OCI-LY1 (cell line): ENCODE data around the gene EIF4E1B.

Experiments used
- H2AFZ ChIP-seq: fragments of 200-600 bp; sonication (generic), shearing (Covaris generic); 2 replicates; pipeline ENCODE4 v1.6.0; 2014; ENCODE audit warnings: antibody characterized with exemption, mild to moderate bottlenecking, low read length
- H3F3A ChIP-seq: fragments of 200-600 bp; sonication (generic), shearing (Covaris generic); 2 replicates; pipeline ENCODE4 v1.6.0; 2014; ENCODE audit warnings: mild to moderate bottlenecking, antibody characterized with exemption, low read length, moderate library complexity; ENCODE audit not compliant: insufficient read depth
- H3K27ac ChIP-seq: fragments of 200-600 bp; sonication (generic); 2 replicates; pipeline ENCODE4 v1.5.1; 2014; ENCODE audit warnings: low read length, mixed run types, mild to moderate bottlenecking, low read depth; ENCODE audit not compliant: poor library complexity, severe bottlenecking
- H3K27me3 ChIP-seq: fragments of 200-600 bp; sonication (generic); 2 replicates; pipeline ENCODE4 v1.6.0; 2014; ENCODE audit warnings: antibody characterized with exemption, mild to moderate bottlenecking, low read length, moderate library complexity; ENCODE audit not compliant: insufficient read depth
- H3K36me3 ChIP-seq: fragments of 200-600 bp; sonication (generic); 2 replicates; pipeline ENCODE4 v1.6.1; 2014; ENCODE audit warnings: mild to moderate bottlenecking, antibody characterized with exemption, low read length, moderate library complexity, mixed read lengths; ENCODE audit not compliant: insufficient read depth
- H3K4me1 ChIP-seq: fragments of 200-600 bp; sonication (generic); 2 replicates; pipeline ENCODE4 v1.5.1; 2014; ENCODE audit warnings: mild to moderate bottlenecking, low read length, moderate library complexity; ENCODE audit not compliant: insufficient read depth, severe bottlenecking
- H3K4me2 ChIP-seq: fragments of 200-600 bp; sonication (generic), shearing (Covaris generic); 2 replicates; pipeline ENCODE4 v1.6.1; 2014; ENCODE audit warnings: low read length
- H3K4me3 ChIP-seq: fragments of 200-600 bp; sonication (generic); 2 replicates; pipeline ENCODE4 v1.5.1; 2014; ENCODE audit warnings: low read length, low read depth, mild to moderate bottlenecking, mixed read lengths; ENCODE audit not compliant: poor library complexity, severe bottlenecking
- H3K79me2 ChIP-seq: fragments of 200-600 bp; shearing (Covaris generic); 2 replicates; pipeline ENCODE4 v1.6.1; 2016; ENCODE audit warnings: mixed run types, low read length, mixed read lengths; ENCODE audit not compliant: insufficient read depth
- H3K9ac ChIP-seq: fragments of 200-600 bp; sonication (generic), shearing (Covaris generic); 2 replicates; pipeline ENCODE4 v1.6.1; 2014; ENCODE audit warnings: mild to moderate bottlenecking, low read length, mixed read lengths
- H3K9me2 ChIP-seq: fragments of 200-600 bp; sonication (generic), shearing (Covaris generic); 2 replicates; pipeline ENCODE4 v1.6.1; 2014; ENCODE audit warnings: low read depth, mild to moderate bottlenecking, low read length, mixed read lengths
- H3K9me3 ChIP-seq: fragments of 200-600 bp; shearing (Covaris generic); 2 replicates; pipeline ENCODE4 v1.6.1; 2014; ENCODE audit warnings: low read length, mixed read lengths
- H4K20me1 ChIP-seq: fragments of 200-600 bp; sonication (generic), shearing (Covaris generic); 2 replicates; pipeline ENCODE4 v1.6.0; 2016; ENCODE audit warnings: mild to moderate bottlenecking, low read length; ENCODE audit not compliant: insufficient read depth
- EZH2 ChIP-seq: fragments of 200-600 bp; sonication (generic), shearing (Covaris generic); IDR thresholded peaks from 2 replicates; pipeline ENCODE4 v1.8.0; 2017; ENCODE audit warnings: borderline replicate concordance, mixed run types, mild to moderate bottlenecking, antibody characterized with exemption, low read length, moderate library complexity, mixed read lengths
- TF ChIP-seq, protein P1 (sequence below): fragments of 200-600 bp; sonication (generic), shearing (Covaris generic); IDR thresholded peaks from 2 replicates; pipeline ENCODE4 v1.5.1; 2017; ENCODE audit warnings: mild to moderate bottlenecking, antibody characterized with exemption, low read length, moderate library complexity, mixed read lengths

EIF4E1B gene

DNA sequence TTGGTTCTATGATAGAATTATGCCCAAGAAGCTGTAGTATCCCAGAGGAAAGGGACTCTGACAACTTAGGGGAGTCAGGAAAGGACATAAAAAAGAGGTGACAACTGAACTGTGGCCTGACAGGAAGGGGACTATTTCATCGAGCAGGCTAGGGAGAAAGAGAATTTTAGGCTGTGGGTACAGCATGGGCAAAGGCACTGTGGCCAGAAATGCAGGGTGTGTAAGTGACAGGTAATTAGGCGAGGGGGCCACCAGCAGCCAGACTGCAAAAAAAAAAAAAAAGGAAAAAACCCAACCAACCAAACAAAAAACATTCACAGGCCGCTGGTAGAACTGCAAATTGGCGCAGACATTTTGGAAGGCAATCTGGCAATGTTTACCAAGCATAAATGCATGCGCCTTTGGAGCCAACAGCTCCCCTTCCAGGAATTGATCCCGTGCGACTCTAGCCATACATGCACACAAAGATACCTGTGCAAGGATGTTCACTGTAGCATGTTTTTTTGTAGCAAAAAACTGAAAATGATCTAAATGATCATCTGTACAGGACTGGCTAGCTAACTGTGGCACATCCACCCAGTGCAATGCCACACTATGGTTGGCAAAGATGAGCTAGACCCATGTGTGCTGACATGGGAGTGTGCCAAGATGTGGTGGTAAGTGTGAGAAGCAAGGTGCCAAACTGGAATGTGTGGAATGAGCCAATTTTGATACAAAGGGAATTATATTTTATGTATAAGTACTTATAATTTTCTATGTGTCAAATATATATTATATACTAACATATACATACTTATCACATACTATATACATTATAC, 1.1 kb downstream of the EIF4E1B start:
- Histone ChIP-seq H3K4me3 (peak overlapping the region; percentile 59), H3K79me2 (no peaks in the 10 kb centered on the region), H3K4me1 (peaks cover 29% of the 10 kb centered on the region), H3K9ac (no peak overlapping the region), H3K9me2 (no peaks in the 10 kb centered on the region), H3K27ac (no peak overlapping the region), H3K27me3 (peaks cover 12% of the 10 kb centered on the region), H4K20me1 (no peaks in the 10 kb centered on the region), H3K4me2 (no peak overlapping the region; the same call in 1 of the 2 replicates), H3K9me3 (no peaks in the 10 kb centered on the region), H2AFZ (no peak overlapping the region), H3F3A (no peaks in the 10 kb centered on the region), H3K36me3 (no peaks in the 10 kb centered on the region)
- no peak for TF ChIP-seq EZH2
- TF ChIP-seq, protein P1, sequence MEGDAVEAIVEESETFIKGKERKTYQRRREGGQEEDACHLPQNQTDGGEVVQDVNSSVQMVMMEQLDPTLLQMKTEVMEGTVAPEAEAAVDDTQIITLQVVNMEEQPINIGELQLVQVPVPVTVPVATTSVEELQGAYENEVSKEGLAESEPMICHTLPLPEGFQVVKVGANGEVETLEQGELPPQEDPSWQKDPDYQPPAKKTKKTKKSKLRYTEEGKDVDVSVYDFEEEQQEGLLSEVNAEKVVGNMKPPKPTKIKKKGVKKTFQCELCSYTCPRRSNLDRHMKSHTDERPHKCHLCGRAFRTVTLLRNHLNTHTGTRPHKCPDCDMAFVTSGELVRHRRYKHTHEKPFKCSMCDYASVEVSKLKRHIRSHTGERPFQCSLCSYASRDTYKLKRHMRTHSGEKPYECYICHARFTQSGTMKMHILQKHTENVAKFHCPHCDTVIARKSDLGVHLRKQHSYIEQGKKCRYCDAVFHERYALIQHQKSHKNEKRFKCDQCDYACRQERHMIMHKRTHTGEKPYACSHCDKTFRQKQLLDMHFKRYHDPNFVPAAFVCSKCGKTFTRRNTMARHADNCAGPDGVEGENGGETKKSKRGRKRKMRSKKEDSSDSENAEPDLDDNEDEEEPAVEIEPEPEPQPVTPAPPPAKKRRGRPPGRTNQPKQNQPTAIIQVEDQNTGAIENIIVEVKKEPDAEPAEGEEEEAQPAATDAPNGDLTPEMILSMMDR = no peak

DNA sequence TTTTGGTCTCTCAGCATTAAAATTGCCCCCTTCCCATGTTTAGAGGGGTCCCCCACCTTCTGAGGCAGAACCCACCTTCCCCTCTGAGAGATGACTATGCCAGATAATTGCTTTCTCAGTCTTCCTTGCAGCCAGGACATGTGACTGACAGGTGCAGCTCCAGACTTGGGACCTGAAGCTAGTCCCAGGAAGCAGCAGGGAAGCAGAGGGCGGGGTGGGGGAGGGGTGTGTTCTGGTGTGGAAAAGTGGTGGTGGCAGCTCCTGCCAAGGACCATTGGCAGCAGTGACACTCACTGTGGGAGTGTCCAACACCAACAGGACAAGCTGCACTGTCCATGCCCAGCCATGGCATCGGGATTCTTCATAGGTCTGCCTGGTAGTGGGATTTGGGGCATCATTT, 2.3 kb downstream of the EIF4E1B start:
- peaks cover 12% of the 10 kb centered on the region for H3K27me3 ChIP-seq
- no peak overlapping the region for H2AFZ ChIP-seq
- no peak overlapping the region for H3K9ac ChIP-seq
- H3K9me3 ChIP-seq = no peaks in the 10 kb centered on the region
- no peak overlapping the region for H3K27ac ChIP-seq
- no peaks in the 10 kb centered on the region for H3F3A ChIP-seq
- H3K79me2 ChIP-seq = no peaks in the 10 kb centered on the region
- TF ChIP-seq EZH2 = no peak
- TF ChIP-seq, protein P1 = no peak
- no peaks in the 10 kb centered on the region for H3K9me2 ChIP-seq
- H3K36me3 ChIP-seq = no peaks in the 10 kb centered on the region
- H3K4me2 ChIP-seq = no peak overlapping the region
- H3K4me1 ChIP-seq = peaks cover 29% of the 10 kb centered on the region
- no peaks in the 10 kb centered on the region for H4K20me1 ChIP-seq
- no peak overlapping the region for H3K4me3 ChIP-seq

DNA sequence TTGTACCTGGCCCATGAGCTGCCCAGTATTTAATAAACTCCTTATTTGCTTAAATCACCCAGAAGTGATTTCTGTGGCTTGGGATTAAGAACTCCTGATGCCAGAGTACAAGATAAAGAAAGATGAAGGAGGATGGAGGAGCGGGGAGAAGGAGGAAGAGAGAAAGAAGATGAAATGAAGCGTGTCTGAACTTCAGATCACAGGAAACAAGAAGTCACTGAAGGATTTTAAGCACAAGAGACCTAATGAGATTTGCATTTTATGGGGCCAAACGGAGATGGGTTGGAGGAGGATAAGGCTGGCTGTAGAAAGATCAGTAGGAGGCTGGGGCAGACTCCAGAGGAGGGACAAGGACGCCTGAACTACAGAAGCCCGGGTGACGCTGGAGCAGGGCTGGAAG, 3.1 kb downstream of the EIF4E1B start:
- H3K4me1 ChIP-seq = peaks cover 29% of the 10 kb centered on the region
- H3K27me3 ChIP-seq = peaks cover 12% of the 10 kb centered on the region
- H3K9ac ChIP-seq = no peak overlapping the region; the same call in 1 of the 2 replicates
- H2AFZ ChIP-seq = no peak overlapping the region
- no peak overlapping the region for H3K4me3 ChIP-seq
- no peaks in the 10 kb centered on the region for H4K20me1 ChIP-seq
- peak overlapping the region; percentile 29; the same call in 1 of the 2 replicates for H3K4me2 ChIP-seq
- H3K79me2 ChIP-seq = no peaks in the 10 kb centered on the region
- no peaks in the 10 kb centered on the region for H3K36me3 ChIP-seq
- H3K27ac ChIP-seq = no peak overlapping the region
- TF ChIP-seq, protein P1 = no peak
- no peak for TF ChIP-seq EZH2
- no peaks in the 10 kb centered on the region for H3K9me3 ChIP-seq
- H3K9me2 ChIP-seq = no peaks in the 10 kb centered on the region
- no peaks in the 10 kb centered on the region for H3F3A ChIP-seq
